Measurements from ENCODE around the gene TPSB2.

The TPSB2 gene

DNA sequence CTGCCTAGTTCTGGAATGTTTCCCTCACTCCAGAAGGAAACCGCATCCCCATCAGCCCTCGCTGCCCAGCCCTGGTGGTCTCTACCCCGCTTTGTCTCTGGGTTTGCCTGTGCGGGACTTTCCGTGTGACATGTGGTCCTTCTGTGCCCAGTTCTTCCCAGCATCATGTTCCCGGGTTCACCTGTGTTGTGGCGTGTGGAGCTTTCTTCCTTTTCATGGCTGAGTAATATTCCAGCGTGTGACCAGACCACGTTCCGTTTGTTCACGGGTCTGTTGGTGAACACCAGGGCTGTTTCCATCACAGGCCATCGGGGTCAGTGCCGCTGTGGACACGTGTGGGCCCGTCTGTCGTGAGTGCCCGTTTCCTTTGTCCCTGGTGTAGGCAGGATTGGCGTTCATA is 45.0 kb downstream of the TPSB2 start:
- TF ChIP-seq USF1 (IDR thresholded peaks at IDR 0.05) (no peak), YY1 (IDR thresholded peaks at IDR 0.05; ENCODE audit: low read depth) (no peak), ZBTB7A (IDR thresholded peaks at IDR 0.05; ENCODE audit: low read depth) (no peak), REST (IDR thresholded peaks at IDR 0.05; ENCODE audit: low read depth) (no peak), TEAD4 (IDR thresholded peaks at IDR 0.05) (no peak), RAD21 (IDR thresholded peaks at IDR 0.05; ENCODE audit: low read depth) (no peak), NFIC (IDR thresholded peaks at IDR 0.05) (no peak), CREB1 (IDR thresholded peaks at IDR 0.05; ENCODE audit: low read depth) (no peak), TCF12 (IDR thresholded peaks at IDR 0.05; ENCODE audit: low read depth) (no peak), EP300 (IDR thresholded peaks at IDR 0.05; ENCODE audit: borderline replicate concordance) (no peak)
- TF ChIP-seq, protein P1, sequence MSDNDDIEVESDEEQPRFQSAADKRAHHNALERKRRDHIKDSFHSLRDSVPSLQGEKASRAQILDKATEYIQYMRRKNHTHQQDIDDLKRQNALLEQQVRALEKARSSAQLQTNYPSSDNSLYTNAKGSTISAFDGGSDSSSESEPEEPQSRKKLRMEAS (IDR thresholded peaks at IDR 0.05) = no peak

DNA sequence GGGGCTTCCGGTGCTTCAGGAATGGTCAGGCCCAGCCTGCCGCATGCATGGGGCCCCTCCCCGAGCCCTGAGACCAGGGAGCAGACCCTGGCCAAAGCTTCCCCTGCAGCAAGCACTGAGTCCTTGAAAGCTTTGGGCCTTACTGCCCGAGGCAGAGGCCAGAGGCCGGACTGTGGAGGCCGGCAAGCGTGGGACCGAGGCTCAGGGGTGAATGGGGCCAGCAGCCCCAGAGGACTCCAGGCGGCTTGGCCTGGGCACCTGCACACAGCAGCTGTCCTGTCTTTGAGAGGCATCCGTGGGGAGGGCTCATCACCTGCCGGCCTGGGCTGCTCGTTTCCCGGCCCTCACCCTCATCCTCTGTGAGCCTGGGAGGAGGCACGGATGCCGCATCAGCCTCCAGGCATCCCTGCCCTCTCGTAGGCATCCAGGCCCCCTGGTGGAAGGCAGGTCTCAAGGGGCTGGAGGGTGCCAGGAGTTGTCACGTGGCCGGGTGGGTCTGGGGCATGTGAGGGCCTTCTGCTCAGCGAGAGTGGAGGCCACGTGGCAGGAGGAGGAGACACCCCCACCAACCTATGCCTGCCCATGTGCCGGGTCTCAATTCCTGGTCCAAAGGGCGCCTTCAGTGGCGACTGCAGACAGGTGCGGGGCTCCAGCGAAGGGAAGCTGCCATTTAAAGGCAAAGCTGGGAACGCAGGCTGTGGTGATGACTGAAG is 45.7 kb downstream of the TPSB2 start:
- TF ChIP-seq TCF12 (IDR thresholded peaks at IDR 0.05; ENCODE audit: low read depth) (no peak), USF1 (IDR thresholded peaks at IDR 0.05) (peak; percentile 46; the same call in 1 of the 2 replicates), YY1 (IDR thresholded peaks at IDR 0.05; ENCODE audit: low read depth) (no peak), CREB1 (IDR thresholded peaks at IDR 0.05; ENCODE audit: low read depth) (no peak)

- TF ChIP-seq TAF1 (IDR thresholded peaks at IDR 0.05; ENCODE audit: low read depth) (no peak), USF1 (IDR thresholded peaks at IDR 0.05) (no peak), TEAD4 (IDR thresholded peaks at IDR 0.05) (no peak), YY1 (IDR thresholded peaks at IDR 0.05; ENCODE audit: low read depth) (no peak), EGR1 (IDR thresholded peaks at IDR 0.05) (no peak), REST (IDR thresholded peaks at IDR 0.05; ENCODE audit: low read depth) (no peak), NFIC (IDR thresholded peaks at IDR 0.05) (no peak), CEBPB (IDR thresholded peaks at IDR 0.05) (no peak), ZBTB7A (IDR thresholded peaks at IDR 0.05; ENCODE audit: low read depth) (no peak), TCF12 (IDR thresholded peaks at IDR 0.05; ENCODE audit: low read depth) (no peak), RAD21 (IDR thresholded peaks at IDR 0.05; ENCODE audit: low read depth) (no peak), EP300 (IDR thresholded peaks at IDR 0.05; ENCODE audit: borderline replicate concordance) (no peak; the same call in 1 of the 2 replicates), FOXM1 (IDR thresholded peaks at IDR 0.05; ENCODE audit: borderline replicate concordance, low read depth) (no peak), CREB1 (IDR thresholded peaks at IDR 0.05; ENCODE audit: low read depth) (no peak)
- TF ChIP-seq, protein P1 (IDR thresholded peaks at IDR 0.05) = no peak
These were observed 46.8 kb downstream of the TPSB2 start for GRCh38 chr16:1182950-1183907.

- TF ChIP-seq TEAD4 (IDR thresholded peaks at IDR 0.05) (0 out of 2 replicates have a peak, but pooled peaks have one; percentile 6), CREB1 (IDR thresholded peaks at IDR 0.05; ENCODE audit: low read depth) (no peak), EGR1 (IDR thresholded peaks at IDR 0.05) (0 out of 2 replicates have a peak, but pooled peaks have one; percentile 48), RAD21 (IDR thresholded peaks at IDR 0.05; ENCODE audit: low read depth) (no peak), TAF1 (IDR thresholded peaks at IDR 0.05; ENCODE audit: low read depth) (no peak), ZBTB7A (IDR thresholded peaks at IDR 0.05; ENCODE audit: low read depth) (no peak), EP300 (IDR thresholded peaks at IDR 0.05; ENCODE audit: borderline replicate concordance) (peak; percentile 31; the same call in 1 of the 2 replicates), TCF12 (IDR thresholded peaks at IDR 0.05; ENCODE audit: low read depth) (peak; percentile 36; the same call in 1 of the 2 replicates), FOXM1 (IDR thresholded peaks at IDR 0.05; ENCODE audit: borderline replicate concordance, low read depth) (no peak), REST (IDR thresholded peaks at IDR 0.05; ENCODE audit: low read depth) (no peak)
- TF ChIP-seq, protein P1 (IDR thresholded peaks at IDR 0.05) = no peak
These were observed 47.7 kb downstream of the TPSB2 start for GRCh38 chr16:1182316-1182671.

Data from Ishikawa (cell line).